B cell (primary cell): ENCODE data around the gene DAB1. TPM values are rescaled to one million over a fixed set of nuclear protein-coding genes. Genes with fewer than 3 reads are reported as not detected.

Source experiments
- ATAC-seq: fragments of 200-7000 bp; cut with Tn5 transposase; one replicate; pipeline ENCODE4 v1.10.0; 2021; ENCODE audit warnings: low read depth, mild to moderate bottlenecking, moderate number of reproducible peaks, moderate library complexity
- CTCF ChIA-PET: fragments of 350-600 bp; sonication (Branson Sonifier 250); formaldehyde crosslinking; loops from one replicate; lab custom pipeline; 2021; ENCODE audit warnings: antibody characterized with exemption, inconsistent platforms; lab: Charles Lee
- POLR2A ChIA-PET: fragments of 350-600 bp; sonication (Branson Sonifier 250); formaldehyde crosslinking; loops from one replicate; lab custom pipeline; 2021; ENCODE audit warnings: antibody characterized with exemption; lab: Charles Lee
- DNase-seq: peaks from one replicate; pipeline ENCODE4 v3.0.0; 2013
- H2AFZ ChIP-seq: 2 replicates; pipeline ENCODE4 v1.6.1; 2012; ENCODE audit warnings: mild to moderate bottlenecking, low read depth, low read length; ENCODE audit not compliant: insufficient read depth, poor library complexity, severe bottlenecking
- H3K27ac ChIP-seq, 2 donors: 1 replicate in 1 of 2; 2 replicates in 1 of 2; pipeline ENCODE4 v1.5.1; 2012 to 2013; ENCODE audit warnings: low read length in 2 of 2, mild to moderate bottlenecking in 2 of 2, moderate library complexity in 1 of 2
- H3K27me3 ChIP-seq, 4 experiments: fragments of 200-600 bp in 1 of 4; sonication (generic) in 1 of 4; replicated peaks in 1 of 4; 1 replicate in 2 of 4; 2 replicates in 2 of 4; pipeline versions ENCODE4 v1.6.1 to v1.7.0; 2013 to 2016; ENCODE audit warnings: low read length in 3 of 4, mild to moderate bottlenecking in 2 of 4, mixed read lengths in 1 of 4, moderate library complexity in 1 of 4; ENCODE audit not compliant: insufficient read depth in 4 of 4, control insufficient read depth in 3 of 4; ENCODE audit errors: control extremely low read depth in 1 of 4
- H3K36me3 ChIP-seq, 2 experiments: replicated peaks in 1 of 2; 1 replicate in 1 of 2; 2 replicates in 1 of 2; pipeline versions ENCODE4 v1.6.1 to v1.7.1; 2013; ENCODE audit warnings: low read length in 1 of 2; ENCODE audit not compliant: insufficient read depth in 2 of 2, control insufficient read depth in 1 of 2; ENCODE audit errors: control extremely low read depth in 1 of 2, extremely low read depth in 1 of 2
- H3K4me1 ChIP-seq, 2 donors: fragments of 200-600 bp in 1 of 2; sonication (generic) in 1 of 2; 1 replicate in 1 of 2; 2 replicates in 1 of 2; pipeline versions ENCODE4 v1.5.1 to v1.6.1; 2013 to 2017; ENCODE audit warnings: low read length in 2 of 2; ENCODE audit not compliant: control insufficient read depth in 2 of 2, insufficient read depth in 2 of 2
- H3K4me2 ChIP-seq: replicated peaks from 2 replicates; pipeline ENCODE3; 2012; ENCODE audit warnings: mild to moderate bottlenecking, low read depth, low read length; ENCODE audit not compliant: poor library complexity, severe bottlenecking
- H3K4me3 ChIP-seq, 5 experiments: fragments of 200-600 bp in 1 of 5; sonication (generic) in 1 of 5; 1 replicate in 3 of 5; 2 replicates in 2 of 5; pipeline versions ENCODE4 v1.5.1 to v1.7.0; 2011 to 2016; ENCODE audit warnings: low read length in 4 of 5, mild to moderate bottlenecking in 4 of 5, low read depth in 2 of 5, control low read depth in 1 of 5, moderate library complexity in 1 of 5; ENCODE audit not compliant: insufficient read depth in 1 of 5; ENCODE audit errors: control extremely low read depth in 1 of 5, extremely low read depth in 1 of 5
- H3K79me2 ChIP-seq: fragments of 200-600 bp; sonication (generic); one replicate; pipeline ENCODE4 v1.6.0; 2016; ENCODE audit warnings: low read length; ENCODE audit not compliant: control insufficient read depth, insufficient read depth
- H3K9ac ChIP-seq: fragments of 200-600 bp; sonication (generic); 2 replicates; pipeline ENCODE4 v1.6.1; 2017; ENCODE audit warnings: mild to moderate bottlenecking, low read length, moderate library complexity
- H3K9me3 ChIP-seq, 3 donors: one replicate each; pipeline versions ENCODE4 v1.6.1 to v1.7.1; 2013; ENCODE audit warnings: low read length in 2 of 3; ENCODE audit not compliant: control insufficient read depth in 2 of 3, insufficient read depth in 1 of 3; ENCODE audit errors: control extremely low read depth in 1 of 3
- H4K20me1 ChIP-seq: 2 replicates; pipeline ENCODE4 v1.6.0; 2012; ENCODE audit warnings: mild to moderate bottlenecking, low read length; ENCODE audit not compliant: insufficient read depth, control insufficient read depth, poor library complexity, severe bottlenecking
- H3K27ac Mint-ChIP-seq: one replicate; pipeline ENCODE4 v1.8.0; 2021; ENCODE audit warnings: mixed read lengths
- H3K27me3 Mint-ChIP-seq: one replicate; pipeline ENCODE4 v1.8.0; 2021; ENCODE audit warnings: mixed read lengths
- H3K4me1 Mint-ChIP-seq: one replicate; pipeline ENCODE4 v1.8.0; 2021; ENCODE audit warnings: mixed read lengths
- H3K4me3 Mint-ChIP-seq: one replicate; pipeline ENCODE4 v1.8.0; 2021; ENCODE audit warnings: mixed read lengths
- H3K9me3 Mint-ChIP-seq: one replicate; pipeline ENCODE4 v1.8.0; 2022; ENCODE audit warnings: mixed read lengths; ENCODE audit not compliant: insufficient read depth
- CTCF ChIP-seq: fragments of 200-600 bp; IDR thresholded peaks from one replicate; pipeline ENCODE4 v1.8.0; 2022; ENCODE audit warnings: antibody characterized with exemption, mild to moderate bottlenecking
- EZH2 ChIP-seq: IDR thresholded peaks from 2 replicates; pipeline ENCODE4 v1.6.1; 2012; ENCODE audit warnings: borderline replicate concordance, low read depth, mild to moderate bottlenecking, moderate library complexity, low read length; ENCODE audit not compliant: insufficient read depth, poor library complexity, severe bottlenecking
- WGBS: methylation state at CpG from one replicate; pipeline ENCODE4 v1.1.5; 2013; ENCODE audit warnings: missing lambda C conversion rate; ENCODE audit not compliant: insufficient coverage; 5-methylcytosine and 5-hydroxymethylcytosine counted together
- intact Hi-C: fragments of 100-400 bp; cut with micrococcal nuclease; formaldehyde crosslinking; loops from one replicate; pipeline ENCODE4 v1.10.0; 2022
- polyA plus RNA-seq: library from polyadenylated mRNA; depleted of rRNA; stranded (reverse); fragments of >200 nt; gene quantifications from 2 replicates; pipeline ENCODE4 v1.2.3, GENCODE V29; 2012
- total RNA-seq, 2 donors: library from RNA; stranded (reverse); fragments of 120-200 nt in 1 of 2; gene quantifications; 1 replicate in 1 of 2; 2 replicates in 1 of 2; pipeline versions ENCODE4 v1.2.3 to v1.2.4, GENCODE V29; 2013 to 2022

DAB1 gene
- total and polyA plus RNA-seq, 2 donors (not counting 1 experiment from before 2014, with no cell fraction given), result not detected

- no peaks in the 10 kb centered on the region for H3K36me3 ChIP-seq
- H3K4me1 ChIP-seq, result no peaks in the 10 kb centered on the region
- H3K79me2 ChIP-seq, result no peaks in the 10 kb centered on the region
- Mint-ChIP-seq H3K27ac (no peak overlapping the region), H3K4me1 (no peaks in the 10 kb centered on the region), H3K4me3 (no peak overlapping the region), H3K27me3 (peaks cover 4% of the 10 kb centered on the region), H3K9me3 (no peaks in the 10 kb centered on the region)
- H3K9ac ChIP-seq, result no peak overlapping the region
- no peak for ATAC-seq
- H3K9me3 ChIP-seq, result no peaks in the 10 kb centered on the region
- H3K4me3 ChIP-seq, result no peak overlapping the region
- DNase-seq, result no peak
- no peaks in the 10 kb centered on the region for H4K20me1 ChIP-seq
- intact Hi-C loops, result no loop called here
- TF ChIP-seq EZH2 (no peak), CTCF (no peak)
- no peak overlapping the region for H3K27ac ChIP-seq
- H3K4me2 ChIP-seq, result no peak overlapping the region
- ChIA-PET POLR2A (no interaction called here), CTCF (no interaction called here)
- WGBS, result no CpG with 5 or more reads among the region's 4 CpGs
- H3K27me3 ChIP-seq, result no peaks in the 10 kb centered on the region
- H2AFZ ChIP-seq, result no peak overlapping the region
Observed at GRCh38 chr1:57296726-57297250, 127.1 kb downstream of the DAB1 start.

GRCh38 chr1:57295326-57295725, 128.5 kb downstream of the DAB1 start:
- H3K27ac Mint-ChIP-seq, result no peak overlapping the region
- CTCF ChIA-PET, result no interaction called here
- TF ChIP-seq CTCF, result no peak
- TF ChIP-seq EZH2, result no peak
- Histone ChIP-seq H4K20me1 (no peaks in the 10 kb centered on the region), H3K9me3 (no peaks in the 10 kb centered on the region), H3K27ac (no peak overlapping the region), H3K9ac (no peak overlapping the region), H3K36me3 (no peaks in the 10 kb centered on the region), H3K27me3 (no peaks in the 10 kb centered on the region), H3K4me1 (no peaks in the 10 kb centered on the region), H2AFZ (no peak overlapping the region), H3K4me3 (no peak overlapping the region), H3K4me2 (no peak overlapping the region), H3K79me2 (no peaks in the 10 kb centered on the region)
- no peak for ATAC-seq
- 100% methylated on average over 1 of the region's 1 CpG for WGBS
- intact Hi-C loops, result no loop called here
- H3K4me3 Mint-ChIP-seq, result no peak overlapping the region
- POLR2A ChIA-PET, result no interaction called here
- peaks cover 9% of the 10 kb centered on the region for H3K27me3 Mint-ChIP-seq
- H3K9me3 Mint-ChIP-seq, result no peaks in the 10 kb centered on the region
- no peaks in the 10 kb centered on the region for H3K4me1 Mint-ChIP-seq
- DNase-seq, result no peak
